HL-60 (cell line): ENCODE results near the gene ONECUT1.

Source experiments
- DNase-seq, 2 experiments: peaks; one replicate each; pipeline ENCODE4 v3.0.0-alpha.2; 2010 to 2020; ENCODE audit warnings: low read depth in 1 of 2, low spot score in 1 of 2
- H3K27ac ChIP-seq: fragments of 250-450 bp; sonication (Bioruptor Pico); replicated peaks from 2 replicates; pipeline ENCODE4 v1.5.1; 2020; ENCODE audit warnings: mild to moderate bottlenecking, moderate library complexity
- H3K27me3 ChIP-seq: fragments of 250-450 bp; sonication (Bioruptor Pico); 2 replicates; pipeline ENCODE4 v1.5.1; 2021; ENCODE audit warnings: mild to moderate bottlenecking, moderate library complexity; ENCODE audit not compliant: insufficient read depth, poor library complexity, severe bottlenecking
- H3K4me3 ChIP-seq: replicated peaks from 2 replicates; pipeline ENCODE4 v1.5.1; 2011; ENCODE audit warnings: mild to moderate bottlenecking, control low read depth, low read length; ENCODE audit not compliant: insufficient read depth
- CTCF ChIP-seq: IDR thresholded peaks from one replicate; pipeline ENCODE4 v1.5.1; 2011; ENCODE audit warnings: low read length, control low read depth, inconsistent platforms; ENCODE audit not compliant: insufficient read depth
- GABPA ChIP-seq: IDR thresholded peaks from 2 replicates; pipeline ENCODE4 v1.6.1; 2012; ENCODE audit warnings: low read depth
- POLR2AphosphoS5 ChIP-seq: IDR thresholded peaks from 2 replicates; pipeline ENCODE4 v1.6.1; 2012; ENCODE audit warnings: low read depth
- SPI1 ChIP-seq: IDR thresholded peaks from 2 replicates; pipeline ENCODE4 v1.6.1; 2012; ENCODE audit warnings: low read depth, mild to moderate bottlenecking, borderline replicate concordance
- TF ChIP-seq, protein P1 (sequence below): IDR thresholded peaks from 2 replicates; pipeline ENCODE4 v1.6.1; 2012; ENCODE audit warnings: low read depth; ENCODE audit not compliant: insufficient replicate concordance

ONECUT1 gene

DNA sequence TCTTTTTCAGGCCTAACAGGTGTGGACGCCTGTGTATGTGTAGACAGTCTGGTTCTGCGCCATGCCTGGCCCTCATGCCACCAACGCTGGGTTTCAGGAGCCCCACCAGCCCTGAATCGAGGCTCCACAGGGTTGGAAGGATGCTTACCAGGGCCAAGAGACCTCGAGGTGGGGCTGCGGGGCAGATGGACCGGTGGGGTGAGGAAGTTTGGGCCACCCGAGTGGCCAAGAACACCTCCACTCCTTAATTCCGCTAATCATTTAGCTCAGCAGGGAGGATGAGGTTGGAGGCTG is 6.0 kb upstream of the ONECUT1 start:
- TF ChIP-seq POLR2AphosphoS5 = no peak
- no peak for TF ChIP-seq GABPA
- TF ChIP-seq, protein P1, sequence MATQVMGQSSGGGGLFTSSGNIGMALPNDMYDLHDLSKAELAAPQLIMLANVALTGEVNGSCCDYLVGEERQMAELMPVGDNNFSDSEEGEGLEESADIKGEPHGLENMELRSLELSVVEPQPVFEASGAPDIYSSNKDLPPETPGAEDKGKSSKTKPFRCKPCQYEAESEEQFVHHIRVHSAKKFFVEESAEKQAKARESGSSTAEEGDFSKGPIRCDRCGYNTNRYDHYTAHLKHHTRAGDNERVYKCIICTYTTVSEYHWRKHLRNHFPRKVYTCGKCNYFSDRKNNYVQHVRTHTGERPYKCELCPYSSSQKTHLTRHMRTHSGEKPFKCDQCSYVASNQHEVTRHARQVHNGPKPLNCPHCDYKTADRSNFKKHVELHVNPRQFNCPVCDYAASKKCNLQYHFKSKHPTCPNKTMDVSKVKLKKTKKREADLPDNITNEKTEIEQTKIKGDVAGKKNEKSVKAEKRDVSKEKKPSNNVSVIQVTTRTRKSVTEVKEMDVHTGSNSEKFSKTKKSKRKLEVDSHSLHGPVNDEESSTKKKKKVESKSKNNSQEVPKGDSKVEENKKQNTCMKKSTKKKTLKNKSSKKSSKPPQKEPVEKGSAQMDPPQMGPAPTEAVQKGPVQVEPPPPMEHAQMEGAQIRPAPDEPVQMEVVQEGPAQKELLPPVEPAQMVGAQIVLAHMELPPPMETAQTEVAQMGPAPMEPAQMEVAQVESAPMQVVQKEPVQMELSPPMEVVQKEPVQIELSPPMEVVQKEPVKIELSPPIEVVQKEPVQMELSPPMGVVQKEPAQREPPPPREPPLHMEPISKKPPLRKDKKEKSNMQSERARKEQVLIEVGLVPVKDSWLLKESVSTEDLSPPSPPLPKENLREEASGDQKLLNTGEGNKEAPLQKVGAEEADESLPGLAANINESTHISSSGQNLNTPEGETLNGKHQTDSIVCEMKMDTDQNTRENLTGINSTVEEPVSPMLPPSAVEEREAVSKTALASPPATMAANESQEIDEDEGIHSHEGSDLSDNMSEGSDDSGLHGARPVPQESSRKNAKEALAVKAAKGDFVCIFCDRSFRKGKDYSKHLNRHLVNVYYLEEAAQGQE = no peak
- no peak for TF ChIP-seq SPI1
- no peak for TF ChIP-seq CTCF
- no peak for DNase-seq
- Histone ChIP-seq H3K27ac (no peak overlapping the region), H3K4me3 (no peak overlapping the region), H3K27me3 (peaks cover 91% of the 10 kb centered on the region)

- TF ChIP-seq, protein P1 = no peak
- TF ChIP-seq POLR2AphosphoS5 (no peak), CTCF (no peak), GABPA (no peak), SPI1 (no peak)
- H3K27me3 ChIP-seq = peaks cover 91% of the 10 kb centered on the region
- no peak overlapping the region for H3K4me3 ChIP-seq
- no peak for DNase-seq
- H3K27ac ChIP-seq = no peak overlapping the region
Observed at GRCh38 chr15:52795464-52796227, 5.5 kb upstream of the ONECUT1 start.

GRCh38 chr15:52794665-52795463 is 4.7 kb upstream of the ONECUT1 start:
- H3K27ac ChIP-seq = no peak overlapping the region
- TF ChIP-seq, protein P1 = no peak
- TF ChIP-seq POLR2AphosphoS5 (no peak), GABPA (no peak), CTCF (no peak), SPI1 (no peak)
- H3K27me3 ChIP-seq = peaks cover 89% of the 10 kb centered on the region
- no peak for DNase-seq
- H3K4me3 ChIP-seq = no peak overlapping the region
